IMR-90 (cell line): ENCODE data around the gene PTGES3. TPM values are rescaled to one million over a fixed set of nuclear protein-coding genes. Genes with fewer than 3 reads are reported as not detected.

Experiments
- ATAC-seq: fragments of 200-7000 bp; cut with Tn5 transposase; 2 replicates; pipeline ENCODE4 v1.9.1; 2020; ENCODE audit warnings: low read depth, mild to moderate bottlenecking, moderate library complexity
- BruUV-seq: library from RNA; stranded (reverse); fragments of 400-500 nt; replicated peaks from 2 replicates; lab custom pipeline; 2021; lab: Mats Ljungman, UMichigan
- CTCF ChIA-PET: fragments of 300-600 bp; formaldehyde crosslinking; extraction: SDS; loops from one replicate; lab custom pipeline; 2021; ENCODE audit warnings: antibody characterized with exemption; lab: Yijun Ruan, JAX
- POLR2A ChIA-PET: fragments of 300-600 bp; sonication (Branson Sonifier 250); formaldehyde crosslinking; loops from one replicate; lab custom pipeline; 2022; ENCODE audit warnings: antibody characterized with exemption; ENCODE audit not compliant: unreplicated experiment; lab: Charles Lee
- DNase-seq: peaks from one replicate; pipeline ENCODE4 v3.0.0; 2013
- H2AFZ ChIP-seq: replicated peaks from 2 replicates; pipeline ENCODE3; 2013; ENCODE audit warnings: low read length, mild to moderate bottlenecking; ENCODE audit not compliant: poor library complexity
- H2AK5ac ChIP-seq: 2 replicates; pipeline ENCODE4 v1.6.1; 2013; ENCODE audit warnings: low read depth, low read length, inconsistent platforms
- H2AK9ac ChIP-seq: replicated peaks from 2 replicates; pipeline ENCODE3; 2013; ENCODE audit warnings: mild to moderate bottlenecking, low read depth, low read length, moderate library complexity; ENCODE audit not compliant: poor library complexity
- H2BK120ac ChIP-seq: 2 replicates; pipeline ENCODE4 v1.6.1; 2013; ENCODE audit warnings: low read depth, low read length, inconsistent platforms
- H2BK15ac ChIP-seq: 3 replicates; pipeline ENCODE4 v1.6.1; 2013; ENCODE audit warnings: low read depth, low read length, inconsistent platforms
- H2BK20ac ChIP-seq: 2 replicates; pipeline ENCODE4 v1.6.1; 2013; ENCODE audit warnings: low read depth, mild to moderate bottlenecking, inconsistent platforms, low read length, moderate library complexity
- H2BK5ac ChIP-seq: 2 replicates; pipeline ENCODE4 v1.6.1; 2013; ENCODE audit warnings: mild to moderate bottlenecking, low read depth, low read length, inconsistent platforms; ENCODE audit not compliant: poor library complexity, severe bottlenecking
- H3K14ac ChIP-seq: replicated peaks from 2 replicates; pipeline ENCODE4 v1.6.1; 2013; ENCODE audit warnings: low read depth, low read length, inconsistent platforms
- H3K18ac ChIP-seq: 2 replicates; pipeline ENCODE4 v1.6.1; 2013; ENCODE audit warnings: low read depth, low read length, control low read depth
- H3K23ac ChIP-seq: 2 replicates; pipeline ENCODE4 v1.6.1; 2013; ENCODE audit warnings: low read depth, low read length, inconsistent platforms
- H3K27ac ChIP-seq: 2 replicates; pipeline ENCODE4 v1.5.1; 2013; ENCODE audit warnings: mild to moderate bottlenecking, control low read depth, low read length; ENCODE audit not compliant: insufficient read depth
- H3K27me3 ChIP-seq: 2 replicates; pipeline ENCODE4 v1.6.1; 2013; ENCODE audit warnings: low read length; ENCODE audit not compliant: control insufficient read depth, insufficient read depth
- H3K36me3 ChIP-seq: 2 replicates; pipeline ENCODE4 v1.6.1; 2013; ENCODE audit warnings: low read length, mixed read lengths; ENCODE audit not compliant: control insufficient read depth, insufficient read depth
- H3K4ac ChIP-seq: 2 replicates; pipeline ENCODE4 v1.6.1; 2013; ENCODE audit warnings: low read depth, low read length, inconsistent platforms
- H3K4me1 ChIP-seq: 2 replicates; pipeline ENCODE4 v1.6.1; 2013; ENCODE audit warnings: low read length, mixed read lengths; ENCODE audit not compliant: control insufficient read depth, insufficient read depth
- H3K4me2 ChIP-seq: 2 replicates; pipeline ENCODE4 v1.6.1; 2013; ENCODE audit warnings: low read depth, mild to moderate bottlenecking, control low read depth, low read length, moderate library complexity
- H3K4me3 ChIP-seq: 2 replicates; pipeline ENCODE4 v1.5.1; 2013; ENCODE audit warnings: low read depth, mild to moderate bottlenecking, control low read depth, low read length, moderate library complexity; ENCODE audit not compliant: insufficient read depth
- H3K56ac ChIP-seq: 2 replicates; pipeline ENCODE4 v1.6.1; 2013; ENCODE audit warnings: low read length, inconsistent platforms; ENCODE audit not compliant: insufficient read depth; ENCODE audit errors: extremely low read depth
- H3K79me1 ChIP-seq, 2 experiments: 2 replicates each; pipeline ENCODE4 v1.6.1; 2013; ENCODE audit warnings: low read length in 2 of 2, inconsistent platforms in 1 of 2, low read depth in 1 of 2
- H3K9ac ChIP-seq: 2 replicates; pipeline ENCODE4 v1.6.1; 2013; ENCODE audit warnings: low read depth, low read length, control low read depth
- H3K9me1 ChIP-seq: 2 replicates; pipeline ENCODE4 v1.6.1; 2013; ENCODE audit warnings: low read length, inconsistent platforms; ENCODE audit not compliant: insufficient read depth
- H3K9me3 ChIP-seq: 2 replicates; pipeline ENCODE4 v1.6.1; 2013; ENCODE audit warnings: low read length; ENCODE audit not compliant: control insufficient read depth, insufficient read depth
- H4K20me1 ChIP-seq: 2 replicates; pipeline ENCODE4 v1.6.1; 2013; ENCODE audit warnings: low read length, inconsistent platforms; ENCODE audit not compliant: insufficient read depth
- H4K5ac ChIP-seq: 2 replicates; pipeline ENCODE4 v1.6.1; 2013; ENCODE audit warnings: mild to moderate bottlenecking, low read depth, low read length, control low read depth
- H4K8ac ChIP-seq, 2 experiments: 2 replicates each; pipeline ENCODE4 v1.6.1; 2013; ENCODE audit warnings: low read depth in 2 of 2, low read length in 2 of 2, control low read depth in 1 of 2, inconsistent platforms in 1 of 2
- H4K91ac ChIP-seq: 2 replicates; pipeline ENCODE4 v1.6.1; 2013; ENCODE audit warnings: low read depth, low read length, inconsistent platforms; ENCODE audit not compliant: insufficient read depth
- CEBPB ChIP-seq: IDR thresholded peaks from 2 replicates; pipeline ENCODE4 v1.6.1; 2012; ENCODE audit warnings: low read depth, low read length, improper control_type of control experiment
- CHD1 ChIP-seq: IDR thresholded peaks from 2 replicates; pipeline ENCODE4 v1.6.1; 2012; ENCODE audit warnings: low read depth, low read length, improper control_type of control experiment
- MXI1 ChIP-seq: IDR thresholded peaks from 2 replicates; pipeline ENCODE4 v1.6.1; 2012; ENCODE audit warnings: low read depth, mild to moderate bottlenecking, low read length, moderate library complexity, borderline replicate concordance
- WGBS, 2 experiments: methylation state at CpG; one replicate each; pipeline versions ENCODE4 v1.1.5 to v1.1.7; 2013; ENCODE audit warnings: missing lambda C conversion rate in 2 of 2; ENCODE audit not compliant: insufficient read length in 1 of 2; ENCODE audit errors: extremely low coverage in 2 of 2; 5-methylcytosine and 5-hydroxymethylcytosine counted together
- dilution Hi-C: fragments of 300-500 bp; cut with HindIII; formaldehyde crosslinking; loops from one replicate; pipeline ENCODE4 v1.14.3; 2018; ENCODE audit warnings: low sequenced_read_pairs; ENCODE audit not compliant: unreplicated experiment
- in situ Hi-C: fragments of 300-500 bp; cut with MboI; formaldehyde crosslinking; loops from 3 replicates; pipeline ENCODE4 v1.14.3; 2019; ENCODE audit warnings: low sequenced_read_pairs, inconsistent platforms, mixed read lengths
- intact Hi-C: fragments of 100-400 bp; cut with micrococcal nuclease; formaldehyde crosslinking; loops from 2 replicates; pipeline ENCODE4 v1.10.0; 2022
- polyA plus RNA-seq, 3 experiments: library from polyadenylated mRNA; depleted of rRNA; stranded (reverse); fragments of >200 nt; gene quantifications; 2 replicates each; pipeline ENCODE4 v1.2.3, GENCODE V29; 2012; ENCODE audit warnings: low replicate concordance in 1 of 3
- total RNA-seq: library from RNA; depleted of rRNA; stranded (reverse); fragments of >200 nt; gene quantifications from 2 replicates; pipeline ENCODE4 v1.2.3, GENCODE V29; 2012

The PTGES3 gene
- total and polyA plus RNA-seq, 2 of the 4 experiments (the other 2 are of a cell fraction), result 42.7 to 73.2 TPM

GRCh38 chr12:56629459-56630179 is 58.5 kb downstream of the PTGES3 start:
- intact Hi-C loops, result loop anchor here (2.0 kb wide), 1 partner anchor 95 kb away; the partner anchor contains the start of gene NACA
- peak overlapping the region; percentile 90 for H3K56ac ChIP-seq
- peak overlapping the region; percentile 57 for H3K18ac ChIP-seq
- H3K9ac ChIP-seq, result peak overlapping the region; percentile 90
- no peak overlapping the region for H2BK15ac ChIP-seq
- CTCF ChIA-PET, result interaction anchor here (0.6 kb wide), 1 partner anchor 120 kb away, joined by 4 read pairs; no protein-coding TSS in a partner anchor
- TF ChIP-seq CHD1 (no peak), MXI1 (0 out of 2 replicates have a peak, but pooled peaks have one; percentile 6), CEBPB (no peak)
- peak overlapping the region; percentile 71 for H2BK5ac ChIP-seq
- H3K23ac ChIP-seq, result peak overlapping the region; percentile 95
- peak overlapping the region; percentile 88 for H3K27ac ChIP-seq
- H3K4me2 ChIP-seq, result peak overlapping the region; percentile 100
- peak overlapping the region; percentile 88 for H3K4ac ChIP-seq
- 0 out of 2 replicates have a peak, but pooled peaks cover 7% of the 10 kb centered on the region for H3K36me3 ChIP-seq
- H2BK20ac ChIP-seq, result 0 out of 2 replicates have a peak overlapping the region, but pooled peaks have one; percentile 8
- peak overlapping the region; percentile 59 for H4K5ac ChIP-seq
- no peaks in the 10 kb centered on the region for H3K27me3 ChIP-seq
- peak overlapping the region; percentile 89 for H3K14ac ChIP-seq
- in situ Hi-C loops, result loop anchor here (10.0 kb wide), 1 partner anchor 375 kb away; the partner anchor contains the start of gene ZBTB39
- peak overlapping the region in 1 of 2 experiments; percentile 67; a peak in 2 of 4 replicates for H4K8ac ChIP-seq
- no peaks in the 10 kb centered on the region for H3K9me3 ChIP-seq
- H3K4me3 ChIP-seq, result peak overlapping the region; percentile 91
- peak overlapping the region; percentile 79 for H2AFZ ChIP-seq
- POLR2A ChIA-PET, result interaction anchor here (0.5 to 0.9 kb wide), 3 partner anchors 93 to 379 kb away, joined by 3 to 5 read pairs (median 5); partner anchors contain the start of gene NACA
- H3K4me1 ChIP-seq, result peaks cover 14% of the 10 kb centered on the region
- peaks cover 19% of the 10 kb centered on the region for H3K9me1 ChIP-seq
- BruUV-seq, result no TSS peak
- peak overlapping the region; percentile 55 for H2AK5ac ChIP-seq
- peak overlapping the region; percentile 99 for H2AK9ac ChIP-seq
- peaks cover 11 to 73% of the 10 kb centered on the region in 2 experiments; a peak in 3 of 4 replicates for H3K79me1 ChIP-seq
- H4K91ac ChIP-seq, result peak overlapping the region; percentile 67
- 0% methylated on average over 16 of the region's 46 CpGs; no CpG with 5 or more reads in 1 of the 2 experiments for WGBS, 2 experiments
- peaks cover 84% of the 10 kb centered on the region for H4K20me1 ChIP-seq
- peak overlapping the region; percentile 55 for H2BK120ac ChIP-seq
- DNase-seq (no peak), ATAC-seq (peak; percentile 21)
- dilution Hi-C loops, result no loop called here
